ENCODE results near the gene KIAA1958. TPM values are rescaled to one million over a fixed set of nuclear protein-coding genes. Genes with fewer than 3 reads are reported as not detected.
A peak's percentile ranks its signal among the peaks of the same experiment; 100 is the strongest.

Gene KIAA1958
- total and polyA plus RNA-seq, 2 donors from 2014 or later: 2.6 to 15.3 TPM

GRCh38 chr9:112445196-112445595 lies 41.4 kb upstream of the KIAA1958 start:
- peaks cover 0 to 2% (median 0%) of the 10 kb centered on the region in 3 donors for H3K4me1 ChIP-seq (ENCODE audit: control insufficient read depth in 2 of 3, insufficient read depth in 2 of 3, low read depth in 1 of 3, low read length in 3 of 3)
- no peak overlapping the region for H3K9ac ChIP-seq (ENCODE audit: low read length in 3 of 3)
- H3K9me3 ChIP-seq (ENCODE audit: control insufficient read depth in 2 of 3, insufficient read depth in 1 of 3, low read length in 3 of 3): no peaks in the 10 kb centered on the region
- intact Hi-C loops (cut with DNase I): no loop called here
- H3K27ac ChIP-seq (ENCODE audit: low read depth in 2 of 2, low read length in 2 of 2): no peak overlapping the region
- no peak for DNase-seq
- no peak overlapping the region for H3K4me3 ChIP-seq (ENCODE audit: low read length in 3 of 3)
- H3K36me3 ChIP-seq (ENCODE audit: control insufficient read depth in 2 of 3, insufficient read depth in 3 of 3, low read length in 3 of 3): peaks cover 0 to 2% (median 0%) of the 10 kb centered on the region in 3 donors
- no peak for TF ChIP-seq CTCF (IDR thresholded peaks at IDR 0.05; ENCODE audit: borderline replicate concordance, extremely low read depth, insufficient read depth)
- no peak for FAIRE-seq
- H3K27me3 ChIP-seq (ENCODE audit: control insufficient read depth, insufficient read depth, low read length): no peaks in the 10 kb centered on the region

GRCh38 chr9:112446080-112446479 lies 40.5 kb upstream of the KIAA1958 start:
- DNase-seq (no peak), FAIRE-seq (no peak)
- Histone ChIP-seq H3K9ac (ENCODE audit: low read length in 3 of 3) (no peak overlapping the region), H3K4me1 (ENCODE audit: control insufficient read depth in 2 of 3, insufficient read depth in 2 of 3, low read depth in 1 of 3, low read length in 3 of 3) (peaks cover 0 to 2% (median 0%) of the 10 kb centered on the region in 3 donors), H3K4me3 (ENCODE audit: low read length in 3 of 3) (no peak overlapping the region), H3K9me3 (ENCODE audit: control insufficient read depth in 2 of 3, insufficient read depth in 1 of 3, low read length in 3 of 3) (no peaks in the 10 kb centered on the region), H3K27me3 (ENCODE audit: control insufficient read depth, insufficient read depth, low read length) (no peaks in the 10 kb centered on the region), H3K36me3 (ENCODE audit: control insufficient read depth in 2 of 3, insufficient read depth in 3 of 3, low read length in 3 of 3) (peaks cover 0 to 2% (median 0%) of the 10 kb centered on the region in 3 donors), H3K27ac (ENCODE audit: low read depth in 2 of 2, low read length in 2 of 2) (no peak overlapping the region)
- intact Hi-C loops (cut with DNase I): no loop called here
- no peak for TF ChIP-seq CTCF (IDR thresholded peaks at IDR 0.05; ENCODE audit: borderline replicate concordance, extremely low read depth, insufficient read depth)

GRCh38 chr9:112446526-112446925 lies 40.1 kb upstream of the KIAA1958 start:
- H3K4me1 ChIP-seq (ENCODE audit: control insufficient read depth in 2 of 3, insufficient read depth in 2 of 3, low read depth in 1 of 3, low read length in 3 of 3): peaks cover 0 to 2% (median 0%) of the 10 kb centered on the region in 3 donors
- H3K27ac ChIP-seq (ENCODE audit: low read depth in 2 of 2, low read length in 2 of 2): no peak overlapping the region
- no peak for DNase-seq
- no peaks in the 10 kb centered on the region for H3K9me3 ChIP-seq (ENCODE audit: control insufficient read depth in 2 of 3, insufficient read depth in 1 of 3, low read length in 3 of 3)
- H3K27me3 ChIP-seq (ENCODE audit: control insufficient read depth, insufficient read depth, low read length): no peaks in the 10 kb centered on the region
- intact Hi-C loops (cut with DNase I): no loop called here
- peaks cover 0 to 2% (median 0%) of the 10 kb centered on the region in 3 donors for H3K36me3 ChIP-seq (ENCODE audit: control insufficient read depth in 2 of 3, insufficient read depth in 3 of 3, low read length in 3 of 3)
- H3K9ac ChIP-seq (ENCODE audit: low read length in 3 of 3): no peak overlapping the region
- no peak for TF ChIP-seq CTCF (IDR thresholded peaks at IDR 0.05; ENCODE audit: borderline replicate concordance, extremely low read depth, insufficient read depth)
- no peak overlapping the region for H3K4me3 ChIP-seq (ENCODE audit: low read length in 3 of 3)
- FAIRE-seq: no peak

GRCh38 chr9:112447283-112447761 lies 39.3 kb upstream of the KIAA1958 start:
- no peak for TF ChIP-seq CTCF (IDR thresholded peaks at IDR 0.05; ENCODE audit: borderline replicate concordance, extremely low read depth, insufficient read depth)
- H3K36me3 ChIP-seq (ENCODE audit: control insufficient read depth in 2 of 3, insufficient read depth in 3 of 3, low read length in 3 of 3): peaks cover 0 to 2% (median 0%) of the 10 kb centered on the region in 3 donors
- FAIRE-seq (no peak), DNase-seq (peak in 1 of 5 donors; percentile 21)
- no peak overlapping the region for H3K9ac ChIP-seq (ENCODE audit: low read length in 3 of 3)
- no peaks in the 10 kb centered on the region for H3K9me3 ChIP-seq (ENCODE audit: control insufficient read depth in 2 of 3, insufficient read depth in 1 of 3, low read length in 3 of 3)
- H3K4me3 ChIP-seq (ENCODE audit: low read length in 3 of 3): no peak overlapping the region
- H3K27me3 ChIP-seq (ENCODE audit: control insufficient read depth, insufficient read depth, low read length): no peaks in the 10 kb centered on the region
- H3K27ac ChIP-seq (ENCODE audit: low read depth in 2 of 2, low read length in 2 of 2): no peak overlapping the region
- H3K4me1 ChIP-seq (ENCODE audit: control insufficient read depth in 2 of 3, insufficient read depth in 2 of 3, low read depth in 1 of 3, low read length in 3 of 3): peaks cover 0 to 2% (median 0%) of the 10 kb centered on the region in 3 donors
- intact Hi-C loops (cut with DNase I): no loop called here
